Activated CD8-positive, alpha-beta memory T cell treated with anti-CD3 and anti-CD28 coated beads, Interleukin-2, amount 50 U/mL, for 1 hour (primary cell): ENCODE data around the gene TJAP1.

Source experiments
- DNase-seq: peaks from one replicate; pipeline ENCODE4 v3.0.0-alpha.2; 2020; ENCODE audit errors: extremely low read depth

The TJAP1 gene

GRCh38 chr6:43477235-43478007 lies at the start of gene TJAP1:
TSS of gene TJAP1 (plus strand) at chr6:43477570. CDS start at chr6:43499002, 21,432 bp downstream.
- peak; percentile 78 for DNase-seq

- DNase-seq, result no peak
Observed at GRCh38 chr6:43428112-43428570, 49.2 kb upstream of the TJAP1 start.

- DNase-seq, result no peak
Observed at GRCh38 chr6:43428874-43429273, 48.5 kb upstream of the TJAP1 start.

- DNase-seq, result no peak
Observed at GRCh38 chr6:43432009-43432945, 45.1 kb upstream of the TJAP1 start.

- no peak for DNase-seq
Observed at GRCh38 chr6:43433148-43433547, 44.2 kb upstream of the TJAP1 start.

- DNase-seq, result no peak
Observed at GRCh38 chr6:43434001-43434840, 43.1 kb upstream of the TJAP1 start.

- no peak for DNase-seq
Observed at GRCh38 chr6:43434943-43435342, 42.4 kb upstream of the TJAP1 start.

GRCh38 chr6:43435682-43436437 lies 41.5 kb upstream of the TJAP1 start:
- DNase-seq, result no peak

- no peak for DNase-seq
Observed at GRCh38 chr6:43436577-43437282, 40.6 kb upstream of the TJAP1 start.

GRCh38 chr6:43437700-43438099 lies 39.7 kb upstream of the TJAP1 start:
- no peak for DNase-seq

GRCh38 chr6:43442935-43443334 lies 34.4 kb upstream of the TJAP1 start:
- DNase-seq, result no peak

GRCh38 chr6:43444036-43444435 lies 33.3 kb upstream of the TJAP1 start:
- no peak for DNase-seq

- DNase-seq, result no peak
Observed at GRCh38 chr6:43444582-43444981, 32.8 kb upstream of the TJAP1 start.

GRCh38 chr6:43445576-43445975 lies 31.8 kb upstream of the TJAP1 start:
- DNase-seq, result no peak

GRCh38 chr6:43447604-43448003 lies 29.8 kb upstream of the TJAP1 start:
- no peak for DNase-seq

GRCh38 chr6:43448916-43449315 lies 28.5 kb upstream of the TJAP1 start:
- no peak for DNase-seq

GRCh38 chr6:43450699-43451131 lies 26.7 kb upstream of the TJAP1 start:
- DNase-seq, result no peak

- no peak for DNase-seq
Observed at GRCh38 chr6:43451348-43451747, 26.0 kb upstream of the TJAP1 start.

- DNase-seq, result no peak
Observed at GRCh38 chr6:43451939-43452338, 25.4 kb upstream of the TJAP1 start.

- no peak for DNase-seq
Observed at GRCh38 chr6:43452896-43453295, 24.5 kb upstream of the TJAP1 start.
